CD4-positive, alpha-beta T cell treated with Interleukin-4 for 1 hour (primary cell): Measurements from ENCODE around the gene LPXN.
A peak's percentile ranks its signal among the peaks of the same experiment; 100 is the strongest.

Experiments used
- DNase-seq, 2 donors: peaks; one replicate each; pipeline ENCODE4 v3.0.0-alpha.2; 2020 to 2022

The LPXN gene

GRCh38 chr11:58511636-58512035, 64.0 kb downstream of the LPXN start:
- DNase-seq, result no peak

- DNase-seq, result no peak
Observed at GRCh38 chr11:58509748-58510147, 65.9 kb downstream of the LPXN start.

GRCh38 chr11:58508814-58509213, 66.8 kb downstream of the LPXN start:
- DNase-seq, result no peak

DNA sequence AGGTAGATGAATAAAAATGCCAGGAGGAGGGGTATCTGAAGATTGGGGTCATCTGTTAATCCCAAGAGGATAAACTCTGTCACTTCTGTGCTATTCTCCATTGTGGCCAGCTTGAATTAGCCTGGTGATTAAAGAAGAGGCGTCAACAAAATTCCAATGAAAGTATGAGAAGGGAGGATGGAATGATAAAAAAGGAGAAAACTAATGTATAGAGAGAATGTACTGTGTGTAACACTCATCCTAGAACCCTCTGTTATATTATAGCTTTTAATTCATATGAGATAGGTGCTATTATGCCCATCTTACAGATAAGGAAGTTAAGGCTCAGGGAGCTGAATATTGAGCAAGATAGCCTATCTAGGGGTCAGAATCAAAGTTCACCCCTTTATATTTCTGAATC, 67.7 kb downstream of the LPXN start, which contains the start of gene OR5B21:
TSS of gene OR5B21 (minus strand) at position 101 of the 400 bp plus-strand sequence. CDS start at position 101, 0 bp downstream.
- no peak for DNase-seq

GRCh38 chr11:58507355-58507754, 68.3 kb downstream of the LPXN start:
- no peak for DNase-seq

DNA sequence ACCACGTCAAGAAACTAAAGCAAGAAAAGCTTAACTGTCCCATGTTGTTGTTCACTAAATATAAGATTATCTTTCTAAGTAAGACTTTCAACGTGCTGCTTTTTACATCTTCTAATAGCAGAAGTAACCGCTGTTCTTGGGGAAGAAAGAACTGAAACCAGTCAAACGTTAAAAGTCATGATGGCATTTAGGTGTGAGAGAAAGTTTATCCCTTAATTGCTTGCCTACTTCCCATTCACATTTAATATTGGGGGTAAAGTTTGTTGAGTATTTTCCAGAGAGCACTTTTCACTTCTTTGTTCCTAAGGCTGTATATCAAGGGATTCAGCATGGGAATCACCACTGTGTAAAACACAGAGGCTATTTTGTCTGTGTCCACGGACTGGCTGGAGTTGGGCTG, 68.7 kb downstream of the LPXN start:
- DNase-seq, result no peak

DNA sequence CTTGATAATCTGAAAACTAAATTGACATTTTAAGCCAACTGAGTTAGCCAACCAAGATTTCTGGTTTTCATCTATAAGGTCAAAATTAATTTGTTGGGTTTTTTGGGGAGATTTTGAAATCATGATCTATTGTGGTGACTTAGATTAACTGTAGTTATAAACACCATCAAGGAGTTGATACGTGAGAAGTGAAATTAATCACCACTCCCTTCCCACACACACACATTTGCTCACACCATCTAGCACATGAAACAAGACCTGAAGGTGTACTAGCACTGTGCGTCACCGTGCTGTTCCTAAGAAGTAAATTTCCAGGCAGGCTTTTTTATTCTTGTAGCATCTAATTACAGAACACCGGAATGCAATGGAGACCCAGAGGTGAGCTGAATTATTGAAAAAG, 69.8 kb downstream of the LPXN start:
- DNase-seq, result no peak

GRCh38 chr11:58504232-58504631, 71.4 kb downstream of the LPXN start:
- DNase-seq, result no peak

DNA sequence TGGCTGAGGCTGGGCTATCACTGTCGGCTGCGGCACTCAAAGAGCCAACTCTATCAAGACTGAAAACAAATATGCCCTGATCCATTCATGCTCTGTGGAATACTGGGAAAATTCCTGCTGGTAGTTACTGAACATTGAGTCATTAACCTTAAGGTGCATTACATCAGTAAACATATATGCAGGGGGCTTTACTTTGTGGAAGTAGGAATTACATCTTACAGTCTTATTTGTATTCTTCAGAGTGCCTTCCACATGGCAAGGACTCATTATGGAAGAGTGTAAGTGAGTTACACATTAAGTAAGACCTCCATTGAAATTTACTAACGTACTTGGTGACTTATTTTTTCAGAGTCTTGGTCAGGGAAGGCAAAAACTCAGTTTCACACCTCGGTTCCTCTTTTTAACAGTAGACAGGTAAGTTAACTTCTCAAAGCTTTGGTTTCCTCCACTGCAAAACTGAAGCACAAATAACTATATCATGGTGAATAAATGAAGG, 72.2 kb downstream of the LPXN start:
- no peak for DNase-seq

GRCh38 chr11:58502004-58502403, 73.7 kb downstream of the LPXN start:
- no peak for DNase-seq

- DNase-seq, result peak in 1 of 2 donors; percentile 8
Observed at GRCh38 chr11:58498464-58498863, 77.2 kb downstream of the LPXN start.

DNA sequence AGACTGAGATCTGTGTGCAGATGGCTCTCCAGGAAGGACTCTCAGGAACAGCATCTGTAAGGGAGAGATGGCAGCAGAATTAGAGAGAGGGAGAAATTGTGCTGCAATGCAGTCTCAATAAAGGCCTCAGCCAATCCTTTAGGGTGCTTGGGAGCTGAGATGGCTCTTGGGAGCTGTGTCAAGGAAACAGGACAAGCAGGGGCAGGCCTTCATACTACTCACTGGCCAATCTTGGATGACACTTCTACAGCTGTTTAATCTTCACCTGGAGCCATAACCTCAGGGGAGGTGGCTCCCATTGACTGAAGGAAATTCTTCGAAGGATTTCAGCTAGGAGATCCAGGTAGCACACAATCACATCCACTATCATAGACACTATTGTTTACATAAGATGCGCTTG, 77.7 kb downstream of the LPXN start:
- no peak for DNase-seq

DNA sequence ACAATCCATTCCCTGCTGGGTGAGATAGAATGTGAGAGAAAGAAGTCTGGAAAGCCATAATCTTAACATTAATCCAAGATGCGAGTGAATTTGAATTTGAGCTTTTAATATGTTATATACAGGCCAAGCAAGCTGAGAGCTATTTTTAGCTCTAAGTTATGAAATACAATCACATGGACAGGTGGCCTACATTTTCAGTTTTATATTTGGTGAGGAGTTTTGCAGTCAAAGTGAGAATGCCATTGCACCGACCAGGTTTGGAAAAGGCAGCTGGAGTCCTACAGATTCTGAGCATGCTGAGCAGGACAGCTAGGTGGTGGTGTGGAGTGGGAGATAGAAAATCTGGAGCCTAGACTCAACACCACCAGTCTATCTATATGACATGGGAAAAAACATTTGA, 79.8 kb downstream of the LPXN start:
- no peak for DNase-seq

- DNase-seq, result no peak
Observed at GRCh38 chr11:58494101-58494500, 81.6 kb downstream of the LPXN start.

GRCh38 chr11:58493676-58494075, 82.0 kb downstream of the LPXN start:
- DNase-seq, result no peak

- no peak for DNase-seq
Observed at GRCh38 chr11:58490827-58491226, 84.8 kb downstream of the LPXN start.

GRCh38 chr11:58487170-58487569, 88.5 kb downstream of the LPXN start:
- DNase-seq, result no peak

- DNase-seq, result no peak
Observed at GRCh38 chr11:58485961-58486360, 89.7 kb downstream of the LPXN start.
